DMS79 treated with DMSO at 0.1 percent for 48 hours (cell line): ENCODE measurements around the gene BCL11A.

Experiments used
- DNase-seq: peaks from one replicate; lab custom pipeline; 2025; lab: John Stamatoyannopoulos, UW

BCL11A gene

DNA sequence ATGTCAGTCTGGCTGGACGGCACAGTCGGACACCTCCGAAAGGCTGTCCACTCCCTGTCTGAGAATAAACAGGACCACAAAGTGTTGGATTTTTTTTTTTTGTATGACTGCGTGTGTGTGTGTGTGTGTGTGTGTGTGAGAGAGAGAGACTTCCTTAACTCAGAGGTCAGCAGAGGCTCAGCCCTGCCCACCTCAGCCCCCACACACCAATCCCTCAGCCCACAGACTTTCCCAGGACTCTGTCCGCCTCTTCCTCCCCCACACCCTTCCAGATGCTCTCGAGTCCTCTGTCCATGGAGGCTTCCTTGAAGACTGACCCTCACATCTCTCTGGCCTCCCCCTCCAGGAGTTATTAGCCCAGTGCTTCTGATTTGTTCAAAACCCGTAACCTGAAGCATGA is 147.3 kb downstream of the BCL11A start:
- DNase-seq = no peak

DNA sequence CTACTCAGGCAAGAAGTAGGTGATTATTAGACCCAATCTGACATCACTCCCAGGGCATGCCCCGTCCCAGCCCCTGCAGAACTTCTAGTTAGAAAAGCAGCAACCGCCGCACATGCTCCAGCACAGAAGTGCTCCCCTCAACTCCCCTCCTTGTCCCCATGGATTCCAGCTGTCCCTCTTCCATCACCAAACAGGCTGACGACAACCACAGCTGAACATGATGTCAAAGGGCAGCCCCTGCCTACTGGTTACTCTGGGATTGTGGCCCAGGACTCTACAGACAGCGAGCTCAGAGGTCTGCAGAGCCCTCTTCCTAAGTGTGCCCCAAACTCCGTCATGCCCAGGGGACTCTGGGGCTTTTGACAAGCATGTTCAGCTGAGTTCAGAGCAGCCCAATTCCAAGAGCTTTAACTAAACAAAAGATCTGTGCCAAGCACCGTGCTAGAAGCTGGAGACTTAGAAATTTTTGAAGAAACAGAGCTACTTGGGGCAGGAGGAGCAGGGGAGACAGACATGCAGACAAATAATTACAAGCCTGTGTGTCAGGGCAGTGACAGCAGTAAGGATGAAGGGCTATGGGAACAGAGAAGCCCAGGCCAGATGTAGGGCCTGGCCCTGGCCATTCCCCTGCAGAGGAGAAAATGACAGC is 148.1 kb downstream of the BCL11A start:
- DNase-seq = no peak
